Measurements from ENCODE around the gene MAGIX.
"Not testable (repeated sequence)": the region's sequence is repeated elsewhere in the genome, so short reads cannot be mapped to it uniquely, and the experiment has no call there.

Gene MAGIX

GRCh38 chrX:49162620-49163019 is at the start of gene MAGIX:
Gene MAGIX, plus strand, starts transcription at chrX:49162758. Its CDS starts 132 bp downstream, at chrX:49162890.
- no peak for DNase-seq (ENCODE audit: low spot score)

- DNase-seq (ENCODE audit: low spot score) = no peak
These were observed 46.5 kb upstream of the MAGIX start for GRCh38 chrX:49116076-49116475.

- DNase-seq (ENCODE audit: low spot score) = no peak
These were observed 45.8 kb upstream of the MAGIX start for GRCh38 chrX:49116716-49117115.

GRCh38 chrX:49117581-49117980 is 45.0 kb upstream of the MAGIX start:
- no peak for DNase-seq (ENCODE audit: low spot score)

- no peak for DNase-seq (ENCODE audit: low spot score)
These were observed 42.5 kb upstream of the MAGIX start for GRCh38 chrX:49120091-49120490.

- DNase-seq (ENCODE audit: low spot score) = no peak
These were observed 40.1 kb upstream of the MAGIX start for GRCh38 chrX:49122499-49122898.

GRCh38 chrX:49127742-49128258 is 34.8 kb upstream of the MAGIX start:
- not testable (repeated sequence) for DNase-seq (ENCODE audit: low spot score)

GRCh38 chrX:49129427-49129826 is 33.1 kb upstream of the MAGIX start:
- DNase-seq (ENCODE audit: low spot score) = no peak

GRCh38 chrX:49132275-49132674 is 30.3 kb upstream of the MAGIX start:
- not testable (repeated sequence) for DNase-seq (ENCODE audit: low spot score)

- DNase-seq (ENCODE audit: low spot score) = no peak
These were observed 28.8 kb upstream of the MAGIX start for GRCh38 chrX:49133759-49134158.

GRCh38 chrX:49137492-49137891 is 25.1 kb upstream of the MAGIX start:
- DNase-seq (ENCODE audit: low spot score) = no peak

GRCh38 chrX:49139713-49140112 is 22.8 kb upstream of the MAGIX start:
- no peak for DNase-seq (ENCODE audit: low spot score)

GRCh38 chrX:49142264-49142663 is 20.3 kb upstream of the MAGIX start:
- DNase-seq (ENCODE audit: low spot score) = not testable (repeated sequence)

GRCh38 chrX:49143154-49143553 is 19.4 kb upstream of the MAGIX start:
- not testable (repeated sequence) for DNase-seq (ENCODE audit: low spot score)

- no peak for DNase-seq (ENCODE audit: low spot score)
These were observed 15.3 kb upstream of the MAGIX start for GRCh38 chrX:49147282-49147681.

GRCh38 chrX:49147936-49148335 is 14.6 kb upstream of the MAGIX start:
- no peak for DNase-seq (ENCODE audit: low spot score)

- DNase-seq (ENCODE audit: low spot score) = not testable (repeated sequence)
These were observed 14.0 kb upstream of the MAGIX start for GRCh38 chrX:49148390-49149100.

- DNase-seq (ENCODE audit: low spot score) = not testable (repeated sequence)
These were observed 13.3 kb upstream of the MAGIX start for GRCh38 chrX:49149291-49149690.

- no peak for DNase-seq (ENCODE audit: low spot score)
These were observed 9.1 kb upstream of the MAGIX start for GRCh38 chrX:49153467-49153866.

- peak; percentile 31 for DNase-seq (ENCODE audit: low spot score)
These were observed 7.2 kb upstream of the MAGIX start for GRCh38 chrX:49155243-49155899.

- DNase-seq (ENCODE audit: low spot score) = peak; percentile 88
These were observed 6.4 kb upstream of the MAGIX start for GRCh38 chrX:49155900-49156837.

GRCh38 chrX:49157194-49157593 is 5.4 kb upstream of the MAGIX start:
- no peak for DNase-seq (ENCODE audit: low spot score)

Data from globus pallidus (tissue), 1 donor.